HG03439 (cell line): ENCODE measurements around the gene CCND3.

Experiments
- ATAC-seq: cut with Tn5 transposase; IDR thresholded peaks from one replicate; pipeline ENCODE4 v1.9.1; 2021; ENCODE audit warnings: mild to moderate bottlenecking, moderate library complexity; ENCODE audit not compliant: unreplicated experiment

The CCND3 gene

GRCh38 chr6:41927253-41927652, 14.4 kb downstream of the CCND3 start:
- no peak for ATAC-seq

GRCh38 chr6:41922154-41922553, 19.5 kb downstream of the CCND3 start:
- ATAC-seq = no peak

- ATAC-seq = no peak
Observed at GRCh38 chr6:41921712-41921998, 20.0 kb downstream of the CCND3 start.

GRCh38 chr6:41920921-41921711, 20.5 kb downstream of the CCND3 start, which contains the start of the genes BYSL and MED20:
Gene BYSL (plus strand): TSS chr6:41921499. CDS start chr6:41921563, 64 bp downstream.
Gene MED20 (minus strand): TSS chr6:41921139. CDS start chr6:41921018, 121 bp downstream.
- peak; percentile 94 for ATAC-seq

DNA sequence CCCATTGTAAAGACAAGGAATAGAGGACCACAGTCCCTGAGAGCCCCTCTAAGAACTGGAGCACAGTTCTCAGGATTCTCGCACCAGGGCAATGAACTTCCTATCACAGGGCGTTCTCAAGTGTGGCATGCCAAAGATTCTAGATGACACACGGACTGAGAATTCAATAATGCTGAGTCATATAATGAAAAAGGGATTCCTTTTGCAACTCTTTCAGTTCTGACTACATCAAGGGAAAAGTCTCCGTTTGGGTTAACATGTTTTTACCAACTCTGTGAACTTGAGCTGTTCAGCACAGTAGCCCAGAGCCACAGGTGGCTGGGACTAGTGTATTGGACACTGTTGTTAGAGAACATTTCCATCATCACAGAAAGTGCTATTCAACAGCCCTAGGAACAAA, 24.1 kb downstream of the CCND3 start:
- ATAC-seq = no peak

GRCh38 chr6:41914869-41915530, 26.6 kb downstream of the CCND3 start:
- ATAC-seq = no peak

DNA sequence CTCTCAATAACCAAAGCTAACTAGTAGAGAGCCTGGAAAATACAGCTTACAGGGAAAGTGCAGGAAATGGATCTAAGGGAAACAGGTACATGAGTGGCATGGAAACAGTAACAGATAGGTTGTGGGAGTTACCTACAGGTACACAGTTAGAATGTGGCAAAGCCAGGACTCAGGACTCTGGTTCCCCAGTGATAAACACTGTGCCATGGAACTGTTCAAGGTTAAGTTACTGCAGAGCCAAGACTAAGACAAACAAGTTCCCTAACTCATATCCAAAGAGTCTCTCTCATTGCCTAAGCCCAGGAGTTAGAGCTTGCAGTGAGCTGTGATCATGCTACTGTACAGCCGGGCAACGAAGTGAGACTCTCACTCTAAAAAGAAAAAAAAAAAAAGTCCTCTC, 27.3 kb downstream of the CCND3 start:
- no peak for ATAC-seq

DNA sequence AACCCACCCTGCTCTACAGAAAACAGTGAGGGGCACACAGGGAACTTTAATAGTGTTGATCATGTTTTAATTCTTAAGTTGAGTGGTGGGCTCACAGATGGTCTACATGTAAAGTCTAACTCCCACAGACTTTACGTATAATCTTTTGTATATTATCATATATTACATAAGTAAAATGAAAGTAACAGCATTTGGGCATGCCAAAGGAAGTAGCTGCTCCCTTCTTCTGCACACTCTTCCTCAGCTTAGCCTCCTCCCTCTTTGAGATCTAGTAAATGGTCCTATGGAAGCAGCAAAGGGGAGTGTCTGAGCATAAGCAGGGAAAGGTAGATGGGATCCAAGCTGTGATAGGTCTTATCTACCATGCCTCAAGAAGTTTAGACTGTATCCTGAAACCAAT, 31.9 kb downstream of the CCND3 start:
- no peak for ATAC-seq

- ATAC-seq = no peak
Observed at GRCh38 chr6:41901882-41902519, 39.6 kb downstream of the CCND3 start.

DNA sequence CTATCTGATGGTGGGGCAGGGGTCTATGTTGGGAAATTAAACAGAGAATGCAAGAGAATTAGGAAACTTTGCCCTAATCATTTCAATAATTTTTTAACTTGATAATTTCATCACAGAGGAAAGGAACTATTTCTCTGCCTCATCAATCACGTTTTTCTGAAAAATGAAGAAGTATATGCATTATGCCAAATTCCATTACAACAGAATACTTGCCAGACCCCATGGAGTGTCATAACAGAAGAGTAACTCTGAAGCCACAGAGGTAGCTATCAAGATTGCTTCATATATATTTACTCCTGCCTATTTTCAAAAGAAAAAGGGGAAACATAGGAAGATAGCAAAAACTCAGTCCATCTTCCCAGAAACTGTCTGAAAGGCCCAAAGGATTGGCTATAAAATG, 40.7 kb downstream of the CCND3 start:
- ATAC-seq = no peak

DNA sequence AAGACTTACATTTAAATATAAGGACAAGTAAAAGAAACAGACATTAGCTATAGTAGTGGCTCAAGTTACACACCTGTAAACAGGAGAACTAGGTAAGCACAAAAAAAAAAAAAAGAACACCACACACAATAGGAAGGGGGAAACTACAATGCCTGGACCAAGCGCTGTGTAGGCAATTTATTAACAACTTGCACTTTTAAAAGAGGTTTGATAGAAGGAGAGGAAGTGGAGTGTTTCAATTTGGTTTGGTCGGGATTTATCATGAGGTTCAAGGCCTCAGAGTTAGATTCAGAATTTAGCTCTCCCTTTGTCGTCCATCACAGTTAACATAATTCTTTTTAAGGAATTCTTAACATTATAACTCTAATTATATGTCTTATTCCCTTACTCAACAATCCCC, 45.3 kb downstream of the CCND3 start:
- ATAC-seq = no peak

- peak; percentile 82 for ATAC-seq
Observed at GRCh38 chr6:41895300-41896233, 46.0 kb downstream of the CCND3 start, which contains the start of gene USP49. Gene USP49 (minus strand): TSS chr6:41895375. CDS start chr6:41806983, 88,392 bp downstream.

DNA sequence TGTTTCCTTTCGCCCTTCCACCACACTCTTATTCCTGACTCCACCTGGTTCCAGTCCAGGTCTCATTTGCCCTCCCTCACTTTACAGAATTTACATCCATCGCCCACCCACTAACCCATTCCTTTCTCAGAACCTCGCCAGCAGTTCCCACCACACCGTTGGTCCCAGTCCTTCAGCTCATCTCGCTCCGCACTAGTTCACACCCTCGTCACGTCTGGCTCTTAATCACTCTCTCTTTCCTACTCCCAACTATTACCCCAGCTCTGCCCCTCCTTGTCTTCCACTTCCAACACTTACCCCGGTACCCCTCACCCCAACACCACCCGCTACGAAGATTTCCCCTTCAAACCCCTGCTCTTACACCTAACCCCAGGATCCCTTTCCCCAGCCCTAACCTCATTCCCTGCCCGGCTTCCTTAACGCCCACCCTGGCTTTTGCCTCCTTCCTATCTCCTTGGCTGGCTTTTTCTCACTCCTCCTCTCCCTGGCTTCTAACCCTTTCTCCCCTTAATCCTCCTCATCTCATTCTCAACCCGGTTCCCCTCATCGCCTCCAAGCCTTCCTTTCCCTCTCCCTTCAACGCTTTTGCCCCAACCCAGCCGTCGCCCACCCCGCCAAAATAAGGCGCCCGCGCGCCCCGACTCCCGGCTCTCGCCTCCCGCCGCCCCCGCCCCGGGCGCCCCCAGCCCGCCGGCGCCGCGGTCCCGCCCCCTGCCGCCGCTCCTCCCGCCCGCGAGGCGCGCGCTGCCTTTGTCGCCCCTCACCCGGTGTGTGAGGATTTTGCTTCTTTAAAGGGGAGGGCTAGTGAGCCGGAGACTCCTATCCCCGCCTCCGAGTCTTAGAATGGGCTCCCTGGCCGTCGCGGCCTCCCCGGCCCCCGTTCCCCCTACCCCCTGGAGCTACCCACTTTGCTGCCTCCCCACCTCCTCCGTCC, 47.0 kb downstream of the CCND3 start:
- ATAC-seq = peak; percentile 35

- ATAC-seq = no peak
Observed at GRCh38 chr6:41892921-41893564, 48.6 kb downstream of the CCND3 start.

GRCh38 chr6:41887331-41887751, 54.3 kb downstream of the CCND3 start:
- ATAC-seq = no peak

- no peak for ATAC-seq
Observed at GRCh38 chr6:41885930-41886329, 55.7 kb downstream of the CCND3 start.

DNA sequence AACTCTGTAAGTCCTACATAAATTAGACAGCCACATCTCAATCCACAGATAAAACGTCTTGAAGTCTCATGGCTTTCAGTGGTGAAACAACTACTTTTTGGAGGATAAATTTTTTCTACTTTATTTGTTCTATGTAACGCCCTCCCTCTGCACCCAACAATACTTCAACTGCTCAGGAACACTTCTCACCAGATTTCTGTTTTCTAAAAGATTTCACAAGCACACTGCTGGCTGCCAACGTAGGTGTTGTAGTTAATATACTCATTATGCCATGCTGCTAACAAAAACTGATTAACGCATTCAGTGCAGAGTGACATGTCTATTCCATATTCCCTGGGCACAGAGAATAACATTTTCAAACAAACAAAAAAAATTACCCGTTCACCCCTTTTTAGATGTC, 56.7 kb downstream of the CCND3 start:
- no peak for ATAC-seq
